CD4-positive, alpha-beta T cell (primary cell): Measurements from ENCODE around the gene TLK2. TPM values are rescaled to one million over a fixed set of nuclear protein-coding genes. Genes with fewer than 3 reads are reported as not detected.
A peak's percentile ranks its signal among the peaks of the same experiment; 100 is the strongest.
"Not testable (repeated sequence)": the region's sequence is repeated elsewhere in the genome, so short reads cannot be mapped to it uniquely, and the experiment has no call there.

Experiments
- ATAC-seq: fragments of 200-7000 bp; cut with Tn5 transposase; one replicate; pipeline ENCODE4 v1.10.0; 2022; ENCODE audit warnings: mild to moderate bottlenecking; ENCODE audit not compliant: poor library complexity
- CTCF ChIA-PET: fragments of 350-600 bp; sonication (Branson Sonifier 250); formaldehyde crosslinking; loops from one replicate; lab custom pipeline; 2021; ENCODE audit warnings: antibody characterized with exemption, inconsistent platforms; lab: Charles Lee
- POLR2A ChIA-PET: fragments of 350-600 bp; sonication (Branson Sonifier 250); formaldehyde crosslinking; loops from one replicate; lab custom pipeline; 2021; ENCODE audit warnings: antibody characterized with exemption, inconsistent platforms; lab: Charles Lee
- DNase-seq, 14 experiments: peaks; one replicate each; pipeline ENCODE4 v3.0.0-alpha.2; 2013 to 2020; ENCODE audit warnings: mixed read lengths in 2 of 14
- H3K27ac ChIP-seq, 2 donors: one replicate each; pipeline versions ENCODE4 v1.5.1 to v1.7.0; 2013; ENCODE audit warnings: low read length in 2 of 2, low read depth in 1 of 2, mild to moderate bottlenecking in 1 of 2
- H3K27me3 ChIP-seq, 2 experiments: 1 replicate in 1 of 2; 2 replicates in 1 of 2; pipeline versions ENCODE4 v1.6.1 to v1.7.0; 2013; ENCODE audit warnings: low read length in 2 of 2, control low read depth in 1 of 2, mild to moderate bottlenecking in 1 of 2, moderate library complexity in 1 of 2; ENCODE audit not compliant: insufficient read depth in 2 of 2, control insufficient read depth in 1 of 2
- H3K36me3 ChIP-seq: one replicate; pipeline ENCODE4 v1.6.1; 2013; ENCODE audit warnings: low read length, control low read depth; ENCODE audit not compliant: insufficient read depth
- H3K4me1 ChIP-seq: one replicate; pipeline ENCODE4 v1.6.1; 2013; ENCODE audit warnings: low read length, control low read depth; ENCODE audit not compliant: insufficient read depth
- H3K4me3 ChIP-seq: one replicate; pipeline ENCODE4 v1.5.1; 2013; ENCODE audit warnings: mild to moderate bottlenecking, low read length, moderate library complexity
- H3K9me3 ChIP-seq, 2 experiments: 1 replicate in 1 of 2; 2 replicates in 1 of 2; pipeline versions ENCODE4 v1.6.1 to v1.7.0; 2013; ENCODE audit warnings: low read length in 2 of 2, mild to moderate bottlenecking in 2 of 2, control low read depth in 1 of 2, moderate library complexity in 1 of 2; ENCODE audit not compliant: control insufficient read depth in 1 of 2, insufficient read depth in 1 of 2
- H3K27ac Mint-ChIP-seq: one replicate; pipeline ENCODE4 v1.8.0; 2020; ENCODE audit warnings: mixed read lengths
- H3K27me3 Mint-ChIP-seq: one replicate; pipeline ENCODE4 v1.8.0; 2021; ENCODE audit warnings: mixed read lengths
- H3K36me3 Mint-ChIP-seq: one replicate; pipeline ENCODE4 v1.8.0; 2021; ENCODE audit warnings: low read depth, mixed read lengths
- H3K4me1 Mint-ChIP-seq: one replicate; pipeline ENCODE4 v1.8.0; 2021; ENCODE audit warnings: low read depth, mixed read lengths
- H3K4me3 Mint-ChIP-seq: one replicate; pipeline ENCODE4 v1.8.0; 2020; ENCODE audit warnings: mild to moderate bottlenecking, mixed read lengths
- H3K9me3 Mint-ChIP-seq: one replicate; pipeline ENCODE4 v1.8.0; 2020; ENCODE audit warnings: mixed read lengths
- CTCF ChIP-seq: fragments of 200-600 bp; IDR thresholded peaks from one replicate; pipeline ENCODE4 v1.8.0; 2022; ENCODE audit warnings: antibody characterized with exemption, mild to moderate bottlenecking
- intact Hi-C, 2 experiments: fragments of 100-400 bp; cut with DNase I in 1 of 2; cut with micrococcal nuclease in 1 of 2; formaldehyde crosslinking; loops; one replicate each; pipeline versions ENCODE4 v1.15.1 to v1.9.0; 2023 to 2025; cut with DNase I, micrococcal nuclease
- polyA plus RNA-seq, 2 donors: library from polyadenylated mRNA; unstranded; fragments of 120-200 nt; gene quantifications; one replicate each; pipeline ENCODE4 v1.2.1, GENCODE V29; 2013
- total RNA-seq, 174 experiments: library from RNA in 2 of 174; stranded (reverse) in 2 of 174; gene quantifications; one replicate each; pipeline ENCODE4 v1.2.3 and lab custom pipeline; 2021 to 2026

TLK2 gene
- total RNA-seq (10 to 100 TPM; 85.3 to 86.5 TPM), total RNA-seq (lab: John Stamatoyannopoulos, UW) (49.2 to 113 (median 81.5) reads per million in 172 experiments)
- 23.7 TPM for polyA plus RNA-seq (2013, experiment 1 of 2)
- 33.5 TPM for polyA plus RNA-seq (2013, experiment 2 of 2)

- peak within 1 kb of the TSS; percentile 62 for H3K4me3 ChIP-seq
- ATAC-seq (peak; percentile 62), DNase-seq (peak; percentile 53 to 88 (median 78))
- Mint-ChIP-seq H3K4me1 (peaks cover 42% of the 10 kb centered on the region), H3K36me3 (peaks cover 43% of the 10 kb centered on the region), H3K4me3 (peak within 1 kb of the TSS; percentile 94), H3K9me3 (no peaks in the 10 kb centered on the region), H3K27ac (peak within 1 kb of the TSS; percentile 97), H3K27me3 (no peaks in the 10 kb centered on the region)
- H3K36me3 ChIP-seq: no peaks in the 10 kb centered on the region
- no peaks in the 10 kb centered on the region for H3K9me3 ChIP-seq
- H3K27ac ChIP-seq: peak within 1 kb of the TSS; percentile 56 to 60
- H3K4me1 ChIP-seq: peaks cover 13% of the 10 kb centered on the region
- no peak for TF ChIP-seq CTCF
- H3K27me3 ChIP-seq: no peaks in the 10 kb centered on the region
- intact Hi-C loops: loop anchor here in 1 of 2 experiments (2.0 to 5.0 kb wide), 2 partner anchors 56 to 489 kb away; partner anchors contain the start of genes METTL2A and TANC2
- ChIA-PET POLR2A (no interaction called here), CTCF (no interaction called here)
Observed at GRCh38 chr17:62478424-62478879, at the start of gene TLK2. TLK2 (plus strand) TSS chr17:62478825; CDS start chr17:62481126, 2,301 bp downstream.

GRCh38 chr17:62435251-62435650 is 43.4 kb upstream of the TLK2 start:
- intact Hi-C loops, H3K27ac Mint-ChIP-seq, CTCF ChIA-PET, H3K4me1 ChIP-seq, H3K36me3 ChIP-seq, DNase-seq, H3K9me3 ChIP-seq, ATAC-seq, H3K9me3 Mint-ChIP-seq, H3K4me1 Mint-ChIP-seq, H3K4me3 Mint-ChIP-seq, H3K27ac ChIP-seq, POLR2A ChIA-PET, H3K4me3 ChIP-seq, H3K27me3 ChIP-seq, H3K27me3 Mint-ChIP-seq: not testable (repeated sequence)
- H3K36me3 Mint-ChIP-seq: peaks cover 45% of the 10 kb centered on the region

GRCh38 chr17:62441181-62441580 is 37.4 kb upstream of the TLK2 start:
- ATAC-seq, H3K4me1 ChIP-seq, H3K4me3 Mint-ChIP-seq, intact Hi-C loops, DNase-seq, H3K27me3 Mint-ChIP-seq, H3K9me3 ChIP-seq, H3K4me1 Mint-ChIP-seq, H3K27ac Mint-ChIP-seq, H3K4me3 ChIP-seq, POLR2A ChIA-PET, CTCF ChIA-PET, H3K27me3 ChIP-seq, H3K27ac ChIP-seq, H3K9me3 Mint-ChIP-seq: not testable (repeated sequence)
- peaks cover 61% of the 10 kb centered on the region for H3K36me3 Mint-ChIP-seq
- H3K36me3 ChIP-seq: peaks cover 27% of the 10 kb centered on the region

- Mint-ChIP-seq H3K4me3 (no peak overlapping the region), H3K36me3 (peaks cover 68% of the 10 kb centered on the region), H3K27me3 (no peaks in the 10 kb centered on the region), H3K27ac (no peak overlapping the region), H3K9me3 (no peaks in the 10 kb centered on the region), H3K4me1 (no peaks in the 10 kb centered on the region)
- Histone ChIP-seq H3K27me3 (no peaks in the 10 kb centered on the region), H3K4me1 (no peaks in the 10 kb centered on the region), H3K36me3 (peaks cover 38% of the 10 kb centered on the region), H3K9me3 (no peaks in the 10 kb centered on the region), H3K27ac (no peak overlapping the region), H3K4me3 (no peak overlapping the region)
- no peak for ATAC-seq
- intact Hi-C loops: no loop called here
- DNase-seq: no peak
- TF ChIP-seq CTCF: no peak
- ChIA-PET POLR2A (no interaction called here), CTCF (no interaction called here)
Observed at GRCh38 chr17:62444063-62444462, 34.6 kb upstream of the TLK2 start.

- H3K9me3 Mint-ChIP-seq, H3K4me1 Mint-ChIP-seq, H3K27ac ChIP-seq, CTCF ChIA-PET, H3K4me3 ChIP-seq, intact Hi-C loops, DNase-seq, POLR2A ChIA-PET, H3K27me3 Mint-ChIP-seq, H3K4me1 ChIP-seq, H3K27me3 ChIP-seq, H3K4me3 Mint-ChIP-seq, ATAC-seq, H3K27ac Mint-ChIP-seq, H3K9me3 ChIP-seq: not testable (repeated sequence)
- peaks cover 35% of the 10 kb centered on the region for H3K36me3 ChIP-seq
- H3K36me3 Mint-ChIP-seq: peaks cover 65% of the 10 kb centered on the region
Observed at GRCh38 chr17:62445791-62446190, 32.8 kb upstream of the TLK2 start.

- DNase-seq, H3K27ac ChIP-seq, intact Hi-C loops, H3K36me3 ChIP-seq, H3K4me1 ChIP-seq, H3K27me3 ChIP-seq, H3K27me3 Mint-ChIP-seq, H3K9me3 Mint-ChIP-seq, H3K4me3 ChIP-seq, H3K4me1 Mint-ChIP-seq, H3K9me3 ChIP-seq, H3K4me3 Mint-ChIP-seq, ATAC-seq, POLR2A ChIA-PET, H3K27ac Mint-ChIP-seq, CTCF ChIA-PET: not testable (repeated sequence)
- peaks cover 27% of the 10 kb centered on the region for H3K36me3 Mint-ChIP-seq
Observed at GRCh38 chr17:62452195-62452594, 26.4 kb upstream of the TLK2 start.
